PC-9 (cell line): ENCODE results near the gene ADIPOR2. TPM values are rescaled to one million over a fixed set of nuclear protein-coding genes. Genes with fewer than 3 reads are reported as not detected.

Experiments used
- BruUV-seq: library from RNA; stranded (reverse); fragments of 400-500 nt; replicated peaks from 2 replicates; lab custom pipeline; 2021; lab: Mats Ljungman, UMichigan
- CTCF ChIA-PET: fragments of 300-600 bp; sonication (Branson Sonifier 250); formaldehyde crosslinking; loops from one replicate; lab custom pipeline; 2022; ENCODE audit warnings: antibody characterized with exemption; lab: Charles Lee
- POLR2A ChIA-PET: fragments of 300-600 bp; sonication (Branson Sonifier 250); formaldehyde crosslinking; loops from one replicate; lab custom pipeline; 2022; ENCODE audit warnings: antibody characterized with exemption; ENCODE audit not compliant: unreplicated experiment; lab: Charles Lee
- DNase-seq, 2 experiments: peaks; one replicate each; pipeline versions ENCODE4 v3.0.0 to v3.0.0-alpha.2; 2015 to 2022; ENCODE audit warnings: mixed read lengths in 1 of 2
- H2AFZ ChIP-seq: fragments of 200-600 bp; sonication (generic); 2 replicates; pipeline ENCODE4 v1.8.1; 2017; ENCODE audit warnings: antibody characterized with exemption
- H3F3A ChIP-seq: fragments of 200-600 bp; sonication (generic); 2 replicates; pipeline ENCODE4 v1.8.1; 2017; ENCODE audit warnings: antibody characterized with exemption, mild to moderate bottlenecking, low read depth; ENCODE audit not compliant: insufficient read depth
- H3K27ac ChIP-seq: fragments of 200-600 bp; sonication (generic); 2 replicates; pipeline ENCODE4 v1.6.1; 2016; ENCODE audit warnings: mixed run types
- H3K27me3 ChIP-seq: fragments of 200-600 bp; sonication (generic); 2 replicates; pipeline ENCODE4 v1.6.1; 2016; ENCODE audit warnings: low read depth, mixed run types; ENCODE audit not compliant: insufficient read depth
- H3K36me3 ChIP-seq: fragments of 200-600 bp; sonication (generic); 2 replicates; pipeline ENCODE4 v1.6.1; 2016; ENCODE audit warnings: low read depth, mixed run types
- H3K4me1 ChIP-seq: fragments of 200-600 bp; sonication (generic); replicated peaks from 2 replicates; pipeline ENCODE4 v1.6.1; 2016; ENCODE audit warnings: mixed run types; ENCODE audit not compliant: insufficient read depth
- H3K4me2 ChIP-seq: fragments of 200-600 bp; sonication (generic); 2 replicates; pipeline ENCODE4 v1.6.1; 2017; ENCODE audit warnings: mixed run types
- H3K4me3 ChIP-seq: fragments of 200-600 bp; sonication (generic); 2 replicates; pipeline ENCODE4 v1.6.1; 2016; ENCODE audit warnings: mixed run types
- H3K79me2 ChIP-seq: fragments of 200-600 bp; sonication (generic); 2 replicates; pipeline ENCODE4 v1.6.1; 2017; ENCODE audit warnings: low read depth, mixed run types
- H3K9me2 ChIP-seq: fragments of 200-600 bp; sonication (generic); 2 replicates; pipeline ENCODE4 v1.8.1; 2017; ENCODE audit warnings: mild to moderate bottlenecking; ENCODE audit not compliant: insufficient read depth
- H3K9me3 ChIP-seq: fragments of 200-600 bp; sonication (generic); 2 replicates; pipeline ENCODE4 v1.8.1; 2016; ENCODE audit warnings: low read depth; ENCODE audit not compliant: insufficient read depth
- H4K20me1 ChIP-seq: fragments of 200-600 bp; sonication (generic); 2 replicates; pipeline ENCODE4 v1.8.1; 2017; ENCODE audit not compliant: insufficient read depth
- EZH2 ChIP-seq: fragments of 200-600 bp; sonication (generic); IDR thresholded peaks from 2 replicates; pipeline ENCODE4 v1.8.0; 2017; ENCODE audit warnings: antibody characterized with exemption, low read depth
- intact Hi-C: fragments of 100-400 bp; cut with micrococcal nuclease; formaldehyde crosslinking; loops from one replicate; pipeline ENCODE4 v1.10.0; 2022; ENCODE audit not compliant: unreplicated experiment
- total RNA-seq: library from RNA; stranded (reverse); gene quantifications from 2 replicates; pipeline ENCODE4 v1.2.3, GENCODE V29; 2021
- TF ChIP-seq, protein P1 (sequence below): fragments of 200-600 bp; sonication (generic); conservative IDR thresholded peaks from 2 replicates; pipeline ENCODE4 v1.6.1; 2017; ENCODE audit warnings: mixed run types, antibody characterized with exemption, mild to moderate bottlenecking, moderate library complexity

ADIPOR2 gene
- total RNA-seq, 1 experiment from 2014 or later: 107 TPM

GRCh38 chr12:1799051-1799881, 108.4 kb downstream of the ADIPOR2 start:
- ChIA-PET CTCF (no interaction called here), POLR2A (no interaction called here)

DNA sequence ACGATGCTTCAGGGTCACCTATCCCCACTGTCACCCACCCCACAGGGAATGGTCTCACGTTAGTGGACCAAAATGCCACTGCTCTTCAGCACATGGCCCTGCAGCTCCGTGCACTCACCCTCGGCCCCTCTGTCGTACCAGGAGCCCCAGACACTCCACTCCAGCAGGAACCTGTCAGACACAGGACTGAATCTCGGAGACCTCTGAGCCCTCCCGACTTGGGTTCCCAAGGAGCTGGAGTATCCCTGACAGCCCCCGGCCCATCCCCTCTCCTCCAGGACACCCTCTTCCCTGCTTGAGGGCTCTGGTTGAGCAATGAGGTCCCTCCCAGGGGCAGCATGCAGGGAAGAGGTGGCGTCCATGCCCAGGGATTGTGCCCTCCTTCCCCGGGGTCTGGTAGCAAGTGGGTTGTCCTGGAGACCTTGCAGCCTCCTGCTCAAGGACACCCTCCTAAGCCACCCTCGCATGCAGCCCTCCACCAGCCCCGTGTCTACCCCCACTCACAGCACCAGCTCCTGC, 109.1 kb downstream of the ADIPOR2 start:
- Histone ChIP-seq H3K36me3 (no peaks in the 10 kb centered on the region), H3K4me3 (no peak overlapping the region), H3F3A (no peaks in the 10 kb centered on the region), H3K9me3 (no peaks in the 10 kb centered on the region), H3K79me2 (no peaks in the 10 kb centered on the region), H3K4me2 (no peak overlapping the region), H3K27me3 (peaks cover 22% of the 10 kb centered on the region), H3K27ac (no peak overlapping the region), H3K9me2 (no peaks in the 10 kb centered on the region), H4K20me1 (no peaks in the 10 kb centered on the region), H3K4me1 (peaks cover 6% of the 10 kb centered on the region; the same call in 1 of the 2 replicates), H2AFZ (no peak overlapping the region)
- TF ChIP-seq, protein P1, sequence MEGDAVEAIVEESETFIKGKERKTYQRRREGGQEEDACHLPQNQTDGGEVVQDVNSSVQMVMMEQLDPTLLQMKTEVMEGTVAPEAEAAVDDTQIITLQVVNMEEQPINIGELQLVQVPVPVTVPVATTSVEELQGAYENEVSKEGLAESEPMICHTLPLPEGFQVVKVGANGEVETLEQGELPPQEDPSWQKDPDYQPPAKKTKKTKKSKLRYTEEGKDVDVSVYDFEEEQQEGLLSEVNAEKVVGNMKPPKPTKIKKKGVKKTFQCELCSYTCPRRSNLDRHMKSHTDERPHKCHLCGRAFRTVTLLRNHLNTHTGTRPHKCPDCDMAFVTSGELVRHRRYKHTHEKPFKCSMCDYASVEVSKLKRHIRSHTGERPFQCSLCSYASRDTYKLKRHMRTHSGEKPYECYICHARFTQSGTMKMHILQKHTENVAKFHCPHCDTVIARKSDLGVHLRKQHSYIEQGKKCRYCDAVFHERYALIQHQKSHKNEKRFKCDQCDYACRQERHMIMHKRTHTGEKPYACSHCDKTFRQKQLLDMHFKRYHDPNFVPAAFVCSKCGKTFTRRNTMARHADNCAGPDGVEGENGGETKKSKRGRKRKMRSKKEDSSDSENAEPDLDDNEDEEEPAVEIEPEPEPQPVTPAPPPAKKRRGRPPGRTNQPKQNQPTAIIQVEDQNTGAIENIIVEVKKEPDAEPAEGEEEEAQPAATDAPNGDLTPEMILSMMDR: no peak
- no peak for TF ChIP-seq EZH2
- intact Hi-C loops: loop anchor here (5.0 kb wide), 1 partner anchor 782 kb away; no protein-coding TSS in a partner anchor
- no peak for DNase-seq
- CTCF ChIA-PET: no interaction called here
- POLR2A ChIA-PET: no interaction called here
- no TSS peak for BruUV-seq

More at GRCh38 chr12:1799051-1799881, 108.4 kb downstream of the ADIPOR2 start:
- Histone ChIP-seq H3K79me2 (no peaks in the 10 kb centered on the region), H3F3A (no peaks in the 10 kb centered on the region), H4K20me1 (no peaks in the 10 kb centered on the region), H3K9me3 (no peaks in the 10 kb centered on the region), H3K36me3 (no peaks in the 10 kb centered on the region), H3K4me2 (no peak overlapping the region), H3K27ac (no peak overlapping the region), H3K9me2 (no peaks in the 10 kb centered on the region), H3K4me1 (peaks cover 6% of the 10 kb centered on the region; the same call in 1 of the 2 replicates), H2AFZ (no peak overlapping the region), H3K27me3 (peaks cover 22% of the 10 kb centered on the region), H3K4me3 (no peak overlapping the region)
- intact Hi-C loops: loop anchor here (5.0 kb wide), 1 partner anchor 783 kb away; no protein-coding TSS in a partner anchor
- DNase-seq: no peak
- TF ChIP-seq, protein P1: no peak
- TF ChIP-seq EZH2: no peak
- BruUV-seq: no TSS peak

DNA sequence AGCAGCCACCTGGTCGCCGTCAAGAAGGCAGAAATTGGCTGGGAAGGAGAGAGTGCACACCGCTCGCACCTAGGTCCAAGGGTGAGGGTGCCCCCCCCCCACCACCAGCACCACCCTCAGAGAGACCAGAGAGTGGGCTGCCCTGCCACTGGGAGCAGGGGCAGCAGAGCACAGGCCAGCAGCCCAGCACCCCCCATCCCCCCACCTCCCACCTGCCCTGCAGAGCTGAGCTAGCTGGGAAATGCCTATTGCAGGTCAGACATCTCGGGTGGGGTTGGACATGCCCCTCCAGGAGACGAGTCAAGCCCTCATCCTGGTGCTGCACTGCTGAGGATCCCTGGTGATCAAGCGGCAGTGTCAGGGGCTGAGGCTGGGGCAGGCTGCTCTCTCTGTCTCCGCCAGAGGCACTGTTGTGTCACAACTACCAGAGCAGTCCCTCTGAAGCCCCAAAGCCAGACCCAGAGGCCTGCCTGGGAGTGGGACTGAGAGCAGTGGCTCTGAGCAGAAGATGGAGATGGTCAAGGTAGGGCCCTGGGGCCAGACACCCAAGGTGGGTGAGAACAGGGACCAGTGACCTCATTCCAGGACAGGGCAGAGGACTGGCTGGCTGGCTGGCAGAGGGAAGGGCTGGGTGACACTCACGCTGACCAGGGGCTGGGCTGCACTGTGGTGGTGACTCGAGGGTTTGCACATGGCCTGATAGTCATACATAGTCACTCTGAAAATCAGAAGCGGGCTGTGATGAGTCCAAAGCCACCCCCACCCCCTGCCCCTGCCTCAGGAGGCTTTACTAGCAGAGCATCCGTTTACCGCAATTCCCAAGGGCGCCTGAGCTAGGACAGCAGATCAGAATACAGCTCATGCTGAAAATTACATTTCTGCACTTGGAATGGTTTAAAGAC, 109.8 kb downstream of the ADIPOR2 start:
- Histone ChIP-seq H3K27me3 (peaks cover 22% of the 10 kb centered on the region), H3K9me2 (no peaks in the 10 kb centered on the region), H3K36me3 (no peaks in the 10 kb centered on the region), H3K4me1 (peaks cover 6% of the 10 kb centered on the region; the same call in 1 of the 2 replicates), H3K9me3 (no peaks in the 10 kb centered on the region), H4K20me1 (no peaks in the 10 kb centered on the region), H3K79me2 (no peaks in the 10 kb centered on the region), H3F3A (no peaks in the 10 kb centered on the region), H3K27ac (no peak overlapping the region), H3K4me3 (no peak overlapping the region), H3K4me2 (no peak overlapping the region), H2AFZ (no peak overlapping the region)
- intact Hi-C loops: no loop called here
- CTCF ChIA-PET: interaction anchor here (1.5 kb wide), 1 partner anchor 139 kb away, joined by 4 read pairs; no protein-coding TSS in a partner anchor
- no peak for DNase-seq
- no TSS peak for BruUV-seq
- TF ChIP-seq, protein P1: no peak; the same call in 1 of the 2 replicates
- TF ChIP-seq EZH2: no peak
- POLR2A ChIA-PET: no interaction called here
